ENCODE data around the gene GRAPL. TPM values are rescaled to one million over a fixed set of nuclear protein-coding genes. Genes with fewer than 3 reads are reported as not detected.
A peak's percentile ranks its signal among the peaks of the same experiment; 100 is the strongest.
"Not testable (repeated sequence)": the region's sequence is repeated elsewhere in the genome, so short reads cannot be mapped to it uniquely, and the experiment has no call there.

The GRAPL gene
- total RNA-seq (2012; rRNA removed) = not detected in 2 replicates
- polyA plus RNA-seq (2012; rRNA removed) = not detected in 2 replicates
- polyA plus RNA-seq (2012; cell fraction: cytosol; rRNA removed) = not detected in 2 replicates
- 0.37 and 0.71 TPM in 2 replicates for polyA plus RNA-seq (2012; cell fraction: nucleus; rRNA removed; ENCODE audit: low replicate concordance)
- percentile 9 among the genes with signal in this experiment for Bru-seq, nascent RNA
- BruChase-seq, experiment 1, labeled RNA remaining after a 6-hour chase = percentile 11 among the genes with signal in this experiment
- percentile 9 among the genes with signal in this experiment for BruChase-seq, experiment 2, labeled RNA remaining after a 2-hour chase
- long read RNA-seq, partial matches to known transcripts = 0 of 1 reads
- long read RNA-seq, other reads (novel, unspliced or antisense) = 1 of 1 reads

DNA sequence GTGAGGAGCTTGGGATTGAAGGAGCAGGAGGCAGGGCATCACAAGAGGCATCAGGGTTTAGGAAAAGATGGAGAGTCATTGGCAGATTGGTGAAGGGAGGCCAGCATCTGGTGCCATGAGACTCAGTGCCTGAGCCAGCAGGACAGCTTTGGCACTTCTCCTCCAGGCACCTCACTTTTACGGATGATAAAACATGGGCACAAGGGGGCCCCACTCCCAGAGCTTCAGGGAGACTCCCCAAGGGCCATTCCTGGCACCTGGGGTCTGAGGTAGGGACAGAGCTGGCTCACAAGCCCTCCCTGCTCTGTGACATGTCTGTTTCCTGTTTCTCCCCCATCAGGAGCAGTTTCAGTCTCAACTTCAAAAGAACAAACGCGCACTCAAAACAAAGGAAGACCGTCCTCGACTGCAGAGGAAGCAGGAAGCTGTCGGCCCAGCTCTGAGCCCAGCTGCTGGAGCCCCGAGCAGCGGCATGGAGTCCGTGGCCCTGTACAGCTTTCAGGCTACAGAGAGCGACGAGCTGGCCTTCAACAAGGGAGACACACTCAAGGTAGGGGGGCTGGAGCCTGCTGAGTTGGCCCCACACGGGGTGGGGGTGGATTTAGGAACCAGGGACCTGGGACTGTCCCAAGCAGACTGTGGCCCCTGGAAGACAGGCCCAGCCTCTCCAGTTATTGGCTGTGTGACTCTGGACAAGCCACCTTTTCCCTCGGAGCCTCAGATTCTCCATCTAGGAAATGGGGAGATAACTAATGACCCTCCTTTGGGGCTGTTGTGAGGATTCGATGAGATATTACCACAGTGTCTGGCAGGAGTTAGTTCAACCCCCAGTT lies at the start of gene GRAPL:
Gene GRAPL (plus strand): TSS at position 442 of the 833 bp plus-strand sequence. CDS start 31 bp downstream, at position 473.
- H3K27ac ChIP-seq (ENCODE audit: insufficient read depth, low read length); H3K4ac ChIP-seq (ENCODE audit: low read depth, low read length); H2BK20ac ChIP-seq (ENCODE audit: low read depth, low read length); H3K9me1 ChIP-seq (ENCODE audit: insufficient read depth, low read length); H2BK15ac ChIP-seq (ENCODE audit: low read depth, low read length); CTCF ChIA-PET; H4K5ac ChIP-seq (ENCODE audit: low read depth, low read length); H3K4me2 ChIP-seq (ENCODE audit: low read depth, low read length); POLR2A ChIA-PET (ENCODE audit: unreplicated experiment); H2AK5ac ChIP-seq (ENCODE audit: low read depth, low read length); H3K36me3 ChIP-seq (ENCODE audit: control insufficient read depth, insufficient read depth, low read length); H2BK120ac ChIP-seq (ENCODE audit: low read depth, low read length); H3K27me3 ChIP-seq (ENCODE audit: control insufficient read depth, insufficient read depth, low read length); in situ Hi-C loops (cut with MboI; ENCODE audit: low sequenced_read_pairs); DNase-seq; H4K91ac ChIP-seq (ENCODE audit: insufficient read depth, low read depth, low read length); H3K18ac ChIP-seq (ENCODE audit: low read depth, low read length); intact Hi-C loops (cut with micrococcal nuclease); H3K14ac ChIP-seq (replicated peaks; ENCODE audit: low read depth, low read length); ATAC-seq (ENCODE audit: low read depth); H3K56ac ChIP-seq (ENCODE audit: extremely low read depth, insufficient read depth, low read length); H2BK5ac ChIP-seq (ENCODE audit: low read depth, low read length, poor library complexity, severe bottlenecking); H3K9ac ChIP-seq (ENCODE audit: low read depth, low read length); H3K9me3 ChIP-seq (ENCODE audit: control insufficient read depth, insufficient read depth, low read length); H4K20me1 ChIP-seq (ENCODE audit: insufficient read depth, low read length); H2AK9ac ChIP-seq (replicated peaks; ENCODE audit: low read depth, low read length, poor library complexity); H3K79me1 ChIP-seq (ENCODE audit: low read depth in 1 of 2, low read length in 2 of 2); BruUV-seq (replicated peaks); H3K4me1 ChIP-seq (ENCODE audit: control insufficient read depth, insufficient read depth, low read length); H4K8ac ChIP-seq (ENCODE audit: low read depth in 2 of 2, low read length in 2 of 2); dilution Hi-C loops (cut with HindIII; ENCODE audit: low sequenced_read_pairs, unreplicated experiment); H3K23ac ChIP-seq (ENCODE audit: low read depth, low read length); H3K4me3 ChIP-seq (ENCODE audit: insufficient read depth, low read depth, low read length); H2AFZ ChIP-seq (replicated peaks; ENCODE audit: low read length, poor library complexity): not testable (repeated sequence)
- WGBS, 2 experiments (ENCODE audit: extremely low coverage in 2 of 2, insufficient read length in 1 of 2) = no CpG with 5 or more reads among the region's 14 CpGs

- H3K9me1 ChIP-seq (ENCODE audit: insufficient read depth, low read length); H2AK5ac ChIP-seq (ENCODE audit: low read depth, low read length); H3K4me2 ChIP-seq (ENCODE audit: low read depth, low read length); H2AFZ ChIP-seq (replicated peaks; ENCODE audit: low read length, poor library complexity); BruUV-seq (replicated peaks); intact Hi-C loops (cut with micrococcal nuclease); H3K56ac ChIP-seq (ENCODE audit: extremely low read depth, insufficient read depth, low read length); in situ Hi-C loops (cut with MboI; ENCODE audit: low sequenced_read_pairs); H4K91ac ChIP-seq (ENCODE audit: insufficient read depth, low read depth, low read length); H2AK9ac ChIP-seq (replicated peaks; ENCODE audit: low read depth, low read length, poor library complexity); H3K27me3 ChIP-seq (ENCODE audit: control insufficient read depth, insufficient read depth, low read length); CTCF ChIA-PET; H3K4ac ChIP-seq (ENCODE audit: low read depth, low read length); H3K9me3 ChIP-seq (ENCODE audit: control insufficient read depth, insufficient read depth, low read length); H3K23ac ChIP-seq (ENCODE audit: low read depth, low read length); H2BK20ac ChIP-seq (ENCODE audit: low read depth, low read length); H3K18ac ChIP-seq (ENCODE audit: low read depth, low read length); H3K79me1 ChIP-seq (ENCODE audit: low read depth in 1 of 2, low read length in 2 of 2); H3K36me3 ChIP-seq (ENCODE audit: control insufficient read depth, insufficient read depth, low read length); DNase-seq; dilution Hi-C loops (cut with HindIII; ENCODE audit: low sequenced_read_pairs, unreplicated experiment); POLR2A ChIA-PET (ENCODE audit: unreplicated experiment); H4K20me1 ChIP-seq (ENCODE audit: insufficient read depth, low read length); H3K4me1 ChIP-seq (ENCODE audit: control insufficient read depth, insufficient read depth, low read length); H3K14ac ChIP-seq (replicated peaks; ENCODE audit: low read depth, low read length); H2BK15ac ChIP-seq (ENCODE audit: low read depth, low read length): not testable (repeated sequence)
- peak overlapping the region; percentile 11; the same call in 1 of the 2 replicates for H3K9ac ChIP-seq (ENCODE audit: low read depth, low read length)
- no CpG with 5 or more reads among the region's 77 CpGs for WGBS, 2 experiments (ENCODE audit: extremely low coverage in 2 of 2, insufficient read length in 1 of 2)
- H3K27ac ChIP-seq (ENCODE audit: insufficient read depth, low read length) = peak overlapping the region; percentile 26; the same call in 1 of the 2 replicates
- 0 out of 4 replicates have a peak overlapping the region, but pooled peaks of 1 of the 2 experiments have one; percentile 42 for H4K8ac ChIP-seq (ENCODE audit: low read depth in 2 of 2, low read length in 2 of 2)
- peak overlapping the region; percentile 25; the same call in 1 of the 2 replicates for H3K4me3 ChIP-seq (ENCODE audit: insufficient read depth, low read depth, low read length)
- H4K5ac ChIP-seq (ENCODE audit: low read depth, low read length) = peak overlapping the region; percentile 7; the same call in 1 of the 2 replicates
- peak overlapping the region; percentile 79; the same call in 1 of the 2 replicates for H2BK120ac ChIP-seq (ENCODE audit: low read depth, low read length)
- H2BK5ac ChIP-seq (ENCODE audit: low read depth, low read length, poor library complexity, severe bottlenecking) = peak overlapping the region; percentile 36
- peak; percentile 90 for ATAC-seq (ENCODE audit: low read depth)
These were observed 38.3 kb upstream of the GRAPL start for GRCh38 chr17:19088804-19089685.

Measured in IMR-90 (cell line).